HL-60 (cell line): ENCODE results near the gene L3MBTL2.
A peak's percentile ranks its signal among the peaks of the same experiment; 100 is the strongest.
"Not testable (repeated sequence)": the region's sequence is repeated elsewhere in the genome, so short reads cannot be mapped to it uniquely, and the experiment has no call there.

Experiments used
- DNase-seq, 2 experiments: peaks; one replicate each; pipeline ENCODE4 v3.0.0-alpha.2; 2010 to 2020; ENCODE audit warnings: low read depth in 1 of 2, low spot score in 1 of 2
- H3K27ac ChIP-seq: fragments of 250-450 bp; sonication (Bioruptor Pico); replicated peaks from 2 replicates; pipeline ENCODE4 v1.5.1; 2020; ENCODE audit warnings: mild to moderate bottlenecking, moderate library complexity
- H3K27me3 ChIP-seq: fragments of 250-450 bp; sonication (Bioruptor Pico); 2 replicates; pipeline ENCODE4 v1.5.1; 2021; ENCODE audit warnings: mild to moderate bottlenecking, moderate library complexity; ENCODE audit not compliant: insufficient read depth, poor library complexity, severe bottlenecking
- H3K4me3 ChIP-seq: replicated peaks from 2 replicates; pipeline ENCODE4 v1.5.1; 2011; ENCODE audit warnings: mild to moderate bottlenecking, control low read depth, low read length; ENCODE audit not compliant: insufficient read depth
- GABPA ChIP-seq: IDR thresholded peaks from 2 replicates; pipeline ENCODE4 v1.6.1; 2012; ENCODE audit warnings: low read depth
- POLR2AphosphoS5 ChIP-seq: IDR thresholded peaks from 2 replicates; pipeline ENCODE4 v1.6.1; 2012; ENCODE audit warnings: low read depth
- SPI1 ChIP-seq: IDR thresholded peaks from 2 replicates; pipeline ENCODE4 v1.6.1; 2012; ENCODE audit warnings: low read depth, mild to moderate bottlenecking, borderline replicate concordance
- TF ChIP-seq, protein P1 (sequence below): IDR thresholded peaks from one replicate; pipeline ENCODE4 v1.5.1; 2011; ENCODE audit warnings: low read length, control low read depth, inconsistent platforms; ENCODE audit not compliant: insufficient read depth
- TF ChIP-seq, protein P2 (sequence below): IDR thresholded peaks from 2 replicates; pipeline ENCODE4 v1.6.1; 2012; ENCODE audit warnings: low read depth; ENCODE audit not compliant: insufficient replicate concordance

Gene L3MBTL2

DNA sequence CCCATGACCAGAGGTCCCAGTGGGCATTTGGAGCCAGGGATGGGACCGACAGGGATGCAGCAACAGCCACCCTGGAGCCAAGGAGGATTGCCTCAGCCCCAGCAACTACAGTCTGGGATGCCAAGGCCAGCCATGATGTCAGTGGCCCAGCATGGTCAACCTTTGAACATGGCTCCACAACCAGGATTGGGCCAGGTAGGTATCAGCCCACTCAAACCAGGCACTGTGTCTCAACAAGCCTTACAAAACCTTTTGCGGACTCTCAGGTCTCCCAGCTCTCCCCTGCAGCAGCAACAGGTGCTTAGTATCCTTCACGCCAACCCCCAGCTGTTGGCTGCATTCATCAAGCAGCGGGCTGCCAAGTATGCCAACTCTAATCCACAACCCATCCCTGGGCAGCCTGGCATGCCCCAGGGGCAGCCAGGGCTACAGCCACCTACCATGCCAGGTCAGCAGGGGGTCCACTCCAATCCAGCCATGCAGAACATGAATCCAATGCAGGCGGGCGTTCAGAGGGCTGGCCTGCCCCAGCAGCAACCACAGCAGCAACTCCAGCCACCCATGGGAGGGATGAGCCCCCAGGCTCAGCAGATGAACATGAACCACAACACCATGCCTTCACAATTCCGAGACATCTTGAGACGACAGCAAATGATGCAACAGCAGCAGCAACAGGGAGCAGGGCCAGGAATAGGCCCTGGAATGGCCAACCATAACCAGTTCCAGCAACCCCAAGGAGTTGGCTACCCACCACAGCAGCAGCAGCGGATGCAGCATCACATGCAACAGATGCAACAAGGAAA, 27.3 kb upstream of the L3MBTL2 start:
- DNase-seq = no peak
- no peak overlapping the region for H3K27ac ChIP-seq
- TF ChIP-seq POLR2AphosphoS5 = no peak
- H3K4me3 ChIP-seq = no peak overlapping the region
- H3K27me3 ChIP-seq = no peaks in the 10 kb centered on the region

DNA sequence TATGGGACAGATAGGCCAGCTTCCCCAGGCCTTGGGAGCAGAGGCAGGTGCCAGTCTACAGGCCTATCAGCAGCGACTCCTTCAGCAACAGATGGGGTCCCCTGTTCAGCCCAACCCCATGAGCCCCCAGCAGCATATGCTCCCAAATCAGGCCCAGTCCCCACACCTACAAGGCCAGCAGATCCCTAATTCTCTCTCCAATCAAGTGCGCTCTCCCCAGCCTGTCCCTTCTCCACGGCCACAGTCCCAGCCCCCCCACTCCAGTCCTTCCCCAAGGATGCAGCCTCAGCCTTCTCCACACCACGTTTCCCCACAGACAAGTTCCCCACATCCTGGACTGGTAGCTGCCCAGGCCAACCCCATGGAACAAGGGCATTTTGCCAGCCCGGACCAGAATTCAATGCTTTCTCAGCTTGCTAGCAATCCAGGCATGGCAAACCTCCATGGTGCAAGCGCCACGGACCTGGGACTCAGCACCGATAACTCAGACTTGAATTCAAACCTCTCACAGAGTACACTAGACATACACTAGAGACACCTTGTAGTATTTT, 26.6 kb upstream of the L3MBTL2 start:
- no peak for DNase-seq
- Histone ChIP-seq H3K27me3 (no peaks in the 10 kb centered on the region), H3K27ac (no peak overlapping the region), H3K4me3 (no peak overlapping the region)
- TF ChIP-seq, protein P1, sequence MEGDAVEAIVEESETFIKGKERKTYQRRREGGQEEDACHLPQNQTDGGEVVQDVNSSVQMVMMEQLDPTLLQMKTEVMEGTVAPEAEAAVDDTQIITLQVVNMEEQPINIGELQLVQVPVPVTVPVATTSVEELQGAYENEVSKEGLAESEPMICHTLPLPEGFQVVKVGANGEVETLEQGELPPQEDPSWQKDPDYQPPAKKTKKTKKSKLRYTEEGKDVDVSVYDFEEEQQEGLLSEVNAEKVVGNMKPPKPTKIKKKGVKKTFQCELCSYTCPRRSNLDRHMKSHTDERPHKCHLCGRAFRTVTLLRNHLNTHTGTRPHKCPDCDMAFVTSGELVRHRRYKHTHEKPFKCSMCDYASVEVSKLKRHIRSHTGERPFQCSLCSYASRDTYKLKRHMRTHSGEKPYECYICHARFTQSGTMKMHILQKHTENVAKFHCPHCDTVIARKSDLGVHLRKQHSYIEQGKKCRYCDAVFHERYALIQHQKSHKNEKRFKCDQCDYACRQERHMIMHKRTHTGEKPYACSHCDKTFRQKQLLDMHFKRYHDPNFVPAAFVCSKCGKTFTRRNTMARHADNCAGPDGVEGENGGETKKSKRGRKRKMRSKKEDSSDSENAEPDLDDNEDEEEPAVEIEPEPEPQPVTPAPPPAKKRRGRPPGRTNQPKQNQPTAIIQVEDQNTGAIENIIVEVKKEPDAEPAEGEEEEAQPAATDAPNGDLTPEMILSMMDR = no peak
- TF ChIP-seq SPI1 (no peak), GABPA (no peak), POLR2AphosphoS5 (no peak)
- TF ChIP-seq, protein P2, sequence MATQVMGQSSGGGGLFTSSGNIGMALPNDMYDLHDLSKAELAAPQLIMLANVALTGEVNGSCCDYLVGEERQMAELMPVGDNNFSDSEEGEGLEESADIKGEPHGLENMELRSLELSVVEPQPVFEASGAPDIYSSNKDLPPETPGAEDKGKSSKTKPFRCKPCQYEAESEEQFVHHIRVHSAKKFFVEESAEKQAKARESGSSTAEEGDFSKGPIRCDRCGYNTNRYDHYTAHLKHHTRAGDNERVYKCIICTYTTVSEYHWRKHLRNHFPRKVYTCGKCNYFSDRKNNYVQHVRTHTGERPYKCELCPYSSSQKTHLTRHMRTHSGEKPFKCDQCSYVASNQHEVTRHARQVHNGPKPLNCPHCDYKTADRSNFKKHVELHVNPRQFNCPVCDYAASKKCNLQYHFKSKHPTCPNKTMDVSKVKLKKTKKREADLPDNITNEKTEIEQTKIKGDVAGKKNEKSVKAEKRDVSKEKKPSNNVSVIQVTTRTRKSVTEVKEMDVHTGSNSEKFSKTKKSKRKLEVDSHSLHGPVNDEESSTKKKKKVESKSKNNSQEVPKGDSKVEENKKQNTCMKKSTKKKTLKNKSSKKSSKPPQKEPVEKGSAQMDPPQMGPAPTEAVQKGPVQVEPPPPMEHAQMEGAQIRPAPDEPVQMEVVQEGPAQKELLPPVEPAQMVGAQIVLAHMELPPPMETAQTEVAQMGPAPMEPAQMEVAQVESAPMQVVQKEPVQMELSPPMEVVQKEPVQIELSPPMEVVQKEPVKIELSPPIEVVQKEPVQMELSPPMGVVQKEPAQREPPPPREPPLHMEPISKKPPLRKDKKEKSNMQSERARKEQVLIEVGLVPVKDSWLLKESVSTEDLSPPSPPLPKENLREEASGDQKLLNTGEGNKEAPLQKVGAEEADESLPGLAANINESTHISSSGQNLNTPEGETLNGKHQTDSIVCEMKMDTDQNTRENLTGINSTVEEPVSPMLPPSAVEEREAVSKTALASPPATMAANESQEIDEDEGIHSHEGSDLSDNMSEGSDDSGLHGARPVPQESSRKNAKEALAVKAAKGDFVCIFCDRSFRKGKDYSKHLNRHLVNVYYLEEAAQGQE = no peak

DNA sequence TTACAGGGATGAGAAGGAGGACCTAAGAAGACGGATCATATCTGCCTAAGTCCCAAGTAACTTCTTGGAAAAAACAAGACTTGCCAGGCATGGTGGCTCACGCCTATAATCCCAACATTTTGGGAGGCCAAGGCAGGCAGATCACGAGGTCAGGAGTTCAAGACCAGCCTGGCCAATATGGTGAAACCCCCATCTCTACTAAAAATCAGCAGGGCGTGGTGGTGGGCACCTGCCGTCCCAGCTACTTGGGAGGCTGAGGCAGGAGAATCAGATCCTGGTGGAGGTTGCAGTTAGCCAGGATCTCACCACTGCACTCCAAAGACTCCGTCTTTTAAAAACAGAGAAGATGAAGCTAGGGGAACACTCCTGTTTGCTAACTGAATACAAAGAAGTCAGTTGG, 24.8 kb upstream of the L3MBTL2 start:
- H3K4me3 ChIP-seq, DNase-seq, H3K27me3 ChIP-seq, H3K27ac ChIP-seq: not testable (repeated sequence)
- peak; percentile 43; the same call in 1 of the 2 replicates for TF ChIP-seq POLR2AphosphoS5

DNA sequence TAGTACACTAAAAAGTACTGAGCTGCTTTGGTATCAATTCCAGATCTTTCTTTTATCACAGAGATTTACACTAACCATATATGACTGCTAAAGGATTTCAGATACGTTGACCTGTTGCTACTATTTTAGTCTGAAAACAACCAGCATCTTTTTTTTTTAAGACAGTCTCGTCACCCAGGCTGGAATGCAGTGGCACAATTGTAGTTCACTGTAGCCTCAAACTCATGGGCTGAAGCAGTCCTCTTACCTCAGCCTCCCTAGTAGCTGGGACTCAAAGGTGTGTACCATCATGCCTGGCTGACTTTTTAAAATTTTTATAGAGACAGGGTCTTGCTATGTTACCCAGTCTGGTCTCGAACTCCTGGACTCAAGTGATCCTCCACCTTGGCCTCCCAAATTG, 24.2 kb upstream of the L3MBTL2 start:
- no peak overlapping the region for H3K4me3 ChIP-seq
- TF ChIP-seq GABPA = no peak
- TF ChIP-seq, protein P1 = no peak
- TF ChIP-seq SPI1 = no peak
- TF ChIP-seq, protein P2 = no peak
- TF ChIP-seq POLR2AphosphoS5 = no peak
- no peak overlapping the region for H3K27ac ChIP-seq
- DNase-seq = no peak
- H3K27me3 ChIP-seq = no peaks in the 10 kb centered on the region
